ENCODE measurements around the gene LRRC8D.

DNA sequence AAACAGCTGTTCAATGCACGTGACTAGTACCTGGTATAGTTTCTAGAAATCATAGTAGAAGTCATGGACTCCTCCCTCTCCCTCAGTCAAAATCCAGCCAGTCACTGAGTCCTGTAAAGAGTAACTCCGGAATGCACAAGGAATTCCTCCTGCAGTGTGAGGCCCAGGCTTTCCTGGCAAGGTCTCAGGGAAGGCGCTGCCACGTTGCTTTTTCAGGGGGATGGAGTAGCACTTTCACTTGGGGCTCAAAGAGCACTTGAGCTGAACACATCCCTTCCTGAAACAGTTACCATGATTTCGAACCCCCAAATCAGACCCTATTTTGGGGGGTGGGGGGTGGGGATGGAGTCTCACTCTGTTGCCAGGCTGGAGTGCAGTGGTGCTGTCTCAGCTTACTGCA is 26.4 kb upstream of the LRRC8D start:
- TF ChIP-seq CTCF (IDR thresholded peaks at IDR 0.05) (no peak), POLR2A (IDR thresholded peaks at IDR 0.05) (no peak)
